Measurements from ENCODE around the gene LASP1NB.
"Not testable (repeated sequence)": the region's sequence is repeated elsewhere in the genome, so short reads cannot be mapped to it uniquely, and the experiment has no call there.

LASP1NB gene

GRCh38 chr17:38922538-38923297 is 2.7 kb upstream of the LASP1NB start:
- TF ChIP-seq, protein P1, sequence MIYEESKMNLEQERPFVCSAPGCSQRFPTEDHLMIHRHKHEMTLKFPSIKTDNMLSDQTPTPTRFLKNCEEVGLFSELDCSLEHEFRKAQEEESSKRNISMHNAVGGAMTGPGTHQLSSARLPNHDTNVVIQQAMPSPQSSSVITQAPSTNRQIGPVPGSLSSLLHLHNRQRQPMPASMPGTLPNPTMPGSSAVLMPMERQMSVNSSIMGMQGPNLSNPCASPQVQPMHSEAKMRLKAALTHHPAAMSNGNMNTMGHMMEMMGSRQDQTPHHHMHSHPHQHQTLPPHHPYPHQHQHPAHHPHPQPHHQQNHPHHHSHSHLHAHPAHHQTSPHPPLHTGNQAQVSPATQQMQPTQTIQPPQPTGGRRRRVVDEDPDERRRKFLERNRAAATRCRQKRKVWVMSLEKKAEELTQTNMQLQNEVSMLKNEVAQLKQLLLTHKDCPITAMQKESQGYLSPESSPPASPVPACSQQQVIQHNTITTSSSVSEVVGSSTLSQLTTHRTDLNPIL (CRISPR knock-in tag; IDR thresholded peaks at IDR 0.05; ENCODE audit: low read depth), result no peak
- TF ChIP-seq PPARA (CRISPR knock-in tag; IDR thresholded peaks at IDR 0.05; ENCODE audit: borderline replicate concordance) (no peak), OSR1 (CRISPR knock-in tag; IDR thresholded peaks at IDR 0.05) (no peak), BACH2 (CRISPR knock-in tag; IDR thresholded peaks at IDR 0.05; ENCODE audit: borderline replicate concordance) (no peak), ZNF70 (CRISPR knock-in tag; IDR thresholded peaks at IDR 0.05) (no peak), ZFP3 (CRISPR knock-in tag; IDR thresholded peaks at IDR 0.05) (no peak), ZFP30 (CRISPR knock-in tag; IDR thresholded peaks at IDR 0.05) (no peak), ARNTL (CRISPR knock-in tag; IDR thresholded peaks at IDR 0.05; ENCODE audit: borderline replicate concordance, low read depth) (no peak), ZNF565 (CRISPR knock-in tag; conservative IDR thresholded peaks at IDR 0.05; ENCODE audit: low read depth) (no peak), ZNF8 (CRISPR knock-in tag; IDR thresholded peaks at IDR 0.05) (no peak), ISL1 (CRISPR knock-in tag; IDR thresholded peaks at IDR 0.05) (no peak), TOX (CRISPR knock-in tag; IDR thresholded peaks at IDR 0.05; ENCODE audit: borderline replicate concordance) (no peak), ZC3H10 (CRISPR knock-in tag; IDR thresholded peaks at IDR 0.05) (no peak), GLIS3 (CRISPR knock-in tag; IDR thresholded peaks at IDR 0.05) (no peak), PATZ1 (CRISPR knock-in tag; IDR thresholded peaks at IDR 0.05; ENCODE audit: borderline replicate concordance) (no peak), CSRNP3 (CRISPR knock-in tag; IDR thresholded peaks at IDR 0.05) (no peak)
- TF ChIP-seq, protein P2, sequence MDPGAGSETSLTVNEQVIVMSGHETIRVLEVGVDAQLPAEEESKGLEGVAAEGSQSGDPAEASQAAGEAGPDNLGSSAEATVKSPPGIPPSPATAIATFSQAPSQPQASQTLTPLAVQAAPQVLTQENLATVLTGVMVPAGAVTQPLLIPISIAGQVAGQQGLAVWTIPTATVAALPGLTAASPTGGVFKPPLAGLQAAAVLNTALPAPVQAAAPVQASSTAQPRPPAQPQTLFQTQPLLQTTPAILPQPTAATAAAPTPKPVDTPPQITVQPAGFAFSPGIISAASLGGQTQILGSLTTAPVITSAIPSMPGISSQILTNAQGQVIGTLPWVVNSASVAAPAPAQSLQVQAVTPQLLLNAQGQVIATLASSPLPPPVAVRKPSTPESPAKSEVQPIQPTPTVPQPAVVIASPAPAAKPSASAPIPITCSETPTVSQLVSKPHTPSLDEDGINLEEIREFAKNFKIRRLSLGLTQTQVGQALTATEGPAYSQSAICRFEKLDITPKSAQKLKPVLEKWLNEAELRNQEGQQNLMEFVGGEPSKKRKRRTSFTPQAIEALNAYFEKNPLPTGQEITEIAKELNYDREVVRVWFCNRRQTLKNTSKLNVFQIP (CRISPR knock-in tag; IDR thresholded peaks at IDR 0.05; ENCODE audit: borderline replicate concordance, low read depth), result no peak
- TF ChIP-seq, protein P3, sequence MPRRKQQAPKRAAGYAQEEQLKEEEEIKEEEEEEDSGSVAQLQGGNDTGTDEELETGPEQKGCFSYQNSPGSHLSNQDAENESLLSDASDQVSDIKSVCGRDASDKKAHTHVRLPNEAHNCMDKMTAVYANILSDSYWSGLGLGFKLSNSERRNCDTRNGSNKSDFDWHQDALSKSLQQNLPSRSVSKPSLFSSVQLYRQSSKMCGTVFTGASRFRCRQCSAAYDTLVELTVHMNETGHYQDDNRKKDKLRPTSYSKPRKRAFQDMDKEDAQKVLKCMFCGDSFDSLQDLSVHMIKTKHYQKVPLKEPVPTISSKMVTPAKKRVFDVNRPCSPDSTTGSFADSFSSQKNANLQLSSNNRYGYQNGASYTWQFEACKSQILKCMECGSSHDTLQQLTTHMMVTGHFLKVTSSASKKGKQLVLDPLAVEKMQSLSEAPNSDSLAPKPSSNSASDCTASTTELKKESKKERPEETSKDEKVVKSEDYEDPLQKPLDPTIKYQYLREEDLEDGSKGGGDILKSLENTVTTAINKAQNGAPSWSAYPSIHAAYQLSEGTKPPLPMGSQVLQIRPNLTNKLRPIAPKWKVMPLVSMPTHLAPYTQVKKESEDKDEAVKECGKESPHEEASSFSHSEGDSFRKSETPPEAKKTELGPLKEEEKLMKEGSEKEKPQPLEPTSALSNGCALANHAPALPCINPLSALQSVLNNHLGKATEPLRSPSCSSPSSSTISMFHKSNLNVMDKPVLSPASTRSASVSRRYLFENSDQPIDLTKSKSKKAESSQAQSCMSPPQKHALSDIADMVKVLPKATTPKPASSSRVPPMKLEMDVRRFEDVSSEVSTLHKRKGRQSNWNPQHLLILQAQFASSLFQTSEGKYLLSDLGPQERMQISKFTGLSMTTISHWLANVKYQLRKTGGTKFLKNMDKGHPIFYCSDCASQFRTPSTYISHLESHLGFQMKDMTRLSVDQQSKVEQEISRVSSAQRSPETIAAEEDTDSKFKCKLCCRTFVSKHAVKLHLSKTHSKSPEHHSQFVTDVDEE (CRISPR knock-in tag; IDR thresholded peaks at IDR 0.05), result no peak
- peak; percentile 62 for ATAC-seq

GRCh38 chr17:38926293-38927070 is 1.1 kb downstream of the LASP1NB start:
- peak; percentile 6; the same call in 2 of the 3 replicates for ATAC-seq
- no peak for TF ChIP-seq CSRNP3 (CRISPR knock-in tag; IDR thresholded peaks at IDR 0.05)
- TF ChIP-seq ZC3H10 (CRISPR knock-in tag; IDR thresholded peaks at IDR 0.05), result no peak
- no peak for TF ChIP-seq ZFP30 (CRISPR knock-in tag; IDR thresholded peaks at IDR 0.05)
- no peak for TF ChIP-seq TOX (CRISPR knock-in tag; IDR thresholded peaks at IDR 0.05; ENCODE audit: borderline replicate concordance)
- no peak for TF ChIP-seq ZNF8 (CRISPR knock-in tag; IDR thresholded peaks at IDR 0.05)

DNA sequence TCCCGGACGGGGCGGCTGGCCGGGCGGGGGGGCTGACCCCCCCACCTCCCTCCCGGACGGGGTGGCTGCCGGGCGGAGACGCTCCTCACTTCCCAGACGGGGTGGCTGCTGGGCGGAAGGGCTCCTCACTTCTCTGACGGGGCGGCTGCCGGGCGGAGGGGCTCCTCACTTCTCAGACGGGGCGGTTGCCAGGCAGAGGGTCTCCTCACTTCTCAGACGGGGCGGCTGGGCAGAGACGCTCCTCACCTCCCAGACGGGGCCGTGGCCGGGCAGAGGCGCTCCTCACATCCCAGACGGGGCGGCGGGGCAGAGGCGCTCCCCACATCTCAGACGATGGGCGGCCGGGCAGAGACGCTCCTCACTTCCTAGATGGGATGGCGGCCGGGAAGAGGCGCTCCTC is 5.4 kb downstream of the LASP1NB start:
- not testable (repeated sequence) for ATAC-seq

DNA sequence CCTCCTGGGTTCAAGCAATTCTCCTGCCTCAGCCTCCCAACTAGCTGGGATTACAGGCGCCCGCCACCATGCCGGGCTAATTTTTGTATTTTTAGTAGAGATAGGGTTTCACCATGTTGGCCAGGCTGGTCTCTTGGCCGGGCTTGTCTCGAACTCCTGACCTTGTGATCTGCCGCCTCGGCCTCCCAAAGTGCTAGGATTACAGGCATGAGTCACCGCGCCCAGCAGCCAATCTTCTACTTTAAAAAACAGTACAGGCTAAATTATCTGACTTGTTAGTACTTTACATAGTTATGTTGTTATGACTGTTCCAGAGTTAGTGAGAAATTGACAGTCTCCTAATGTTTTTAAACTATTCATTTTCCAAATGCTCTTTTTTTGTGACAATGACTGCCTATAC is 8.5 kb downstream of the LASP1NB start:
- ATAC-seq, result not testable (repeated sequence)
